Tibial nerve (tissue), 4 donors: ENCODE data around the gene LPCAT4.

Experiments used
- EP300 ChIP-seq, 2 donors: sonication (generic); formaldehyde crosslinking; IDR thresholded peaks; one replicate each; pipeline ENCODE4 v1.6.1; 2017; ENCODE audit warnings: antibody characterized with exemption in 2 of 2, mild to moderate bottlenecking in 1 of 2
- POLR2A ChIP-seq, 2 donors: fragments of 450-650 bp; IDR thresholded peaks; one replicate each; pipeline ENCODE4 v1.6.1; 2017; ENCODE audit warnings: antibody characterized with exemption in 2 of 2, mild to moderate bottlenecking in 2 of 2, moderate library complexity in 2 of 2
- TF ChIP-seq, protein P1 (sequence below), 5 experiments: fragments of 200-600 bp in 3 of 5; fragments of 450-650 bp in 2 of 5; sonication (generic) in 3 of 5; IDR thresholded peaks; one replicate each; pipeline ENCODE4 v1.5.1; 2016 to 2019; ENCODE audit warnings: antibody characterized with exemption in 5 of 5, mild to moderate bottlenecking in 3 of 5, moderate library complexity in 2 of 5

DNA sequence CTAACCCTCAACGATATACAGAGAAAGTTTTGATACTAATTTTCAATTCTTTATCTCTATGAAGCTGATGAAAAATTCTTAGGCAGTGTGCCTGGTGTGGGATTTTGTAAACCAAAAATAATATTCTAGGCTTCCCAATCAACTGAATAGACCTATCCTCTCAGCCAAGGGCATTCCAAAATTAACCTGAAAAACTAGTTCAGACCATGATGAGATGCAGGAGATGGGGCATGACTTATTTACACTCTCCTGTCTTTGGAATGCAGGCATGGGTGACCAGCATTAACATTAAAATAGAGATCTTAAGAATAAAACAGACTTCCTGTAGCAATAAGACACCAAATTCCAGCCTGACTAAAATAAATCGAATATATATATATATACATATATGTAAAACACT lies 7.8 kb upstream of the LPCAT4 start:
- TF ChIP-seq, protein P1, sequence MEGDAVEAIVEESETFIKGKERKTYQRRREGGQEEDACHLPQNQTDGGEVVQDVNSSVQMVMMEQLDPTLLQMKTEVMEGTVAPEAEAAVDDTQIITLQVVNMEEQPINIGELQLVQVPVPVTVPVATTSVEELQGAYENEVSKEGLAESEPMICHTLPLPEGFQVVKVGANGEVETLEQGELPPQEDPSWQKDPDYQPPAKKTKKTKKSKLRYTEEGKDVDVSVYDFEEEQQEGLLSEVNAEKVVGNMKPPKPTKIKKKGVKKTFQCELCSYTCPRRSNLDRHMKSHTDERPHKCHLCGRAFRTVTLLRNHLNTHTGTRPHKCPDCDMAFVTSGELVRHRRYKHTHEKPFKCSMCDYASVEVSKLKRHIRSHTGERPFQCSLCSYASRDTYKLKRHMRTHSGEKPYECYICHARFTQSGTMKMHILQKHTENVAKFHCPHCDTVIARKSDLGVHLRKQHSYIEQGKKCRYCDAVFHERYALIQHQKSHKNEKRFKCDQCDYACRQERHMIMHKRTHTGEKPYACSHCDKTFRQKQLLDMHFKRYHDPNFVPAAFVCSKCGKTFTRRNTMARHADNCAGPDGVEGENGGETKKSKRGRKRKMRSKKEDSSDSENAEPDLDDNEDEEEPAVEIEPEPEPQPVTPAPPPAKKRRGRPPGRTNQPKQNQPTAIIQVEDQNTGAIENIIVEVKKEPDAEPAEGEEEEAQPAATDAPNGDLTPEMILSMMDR (IDR thresholded peaks at IDR 0.05) = no peak
- TF ChIP-seq EP300 (IDR thresholded peaks at IDR 0.05) (no peak), POLR2A (IDR thresholded peaks at IDR 0.05) (no peak)
